C4-2B (cell line): ENCODE results near the gene ACAD10.

Source experiments
- ZFX ChIP-seq: fragments of 450-650 bp; IDR thresholded peaks from 2 replicates; pipeline ENCODE4 v1.6.1; 2017
- TF ChIP-seq, protein P1 (sequence below): fragments of 450-650 bp; conservative IDR thresholded peaks from 2 replicates; pipeline ENCODE4 v1.5.1; 2017; ENCODE audit warnings: mild to moderate bottlenecking

GRCh38 chr12:111753144-111753881 is 67.5 kb downstream of the ACAD10 start:
- TF ChIP-seq, protein P1, sequence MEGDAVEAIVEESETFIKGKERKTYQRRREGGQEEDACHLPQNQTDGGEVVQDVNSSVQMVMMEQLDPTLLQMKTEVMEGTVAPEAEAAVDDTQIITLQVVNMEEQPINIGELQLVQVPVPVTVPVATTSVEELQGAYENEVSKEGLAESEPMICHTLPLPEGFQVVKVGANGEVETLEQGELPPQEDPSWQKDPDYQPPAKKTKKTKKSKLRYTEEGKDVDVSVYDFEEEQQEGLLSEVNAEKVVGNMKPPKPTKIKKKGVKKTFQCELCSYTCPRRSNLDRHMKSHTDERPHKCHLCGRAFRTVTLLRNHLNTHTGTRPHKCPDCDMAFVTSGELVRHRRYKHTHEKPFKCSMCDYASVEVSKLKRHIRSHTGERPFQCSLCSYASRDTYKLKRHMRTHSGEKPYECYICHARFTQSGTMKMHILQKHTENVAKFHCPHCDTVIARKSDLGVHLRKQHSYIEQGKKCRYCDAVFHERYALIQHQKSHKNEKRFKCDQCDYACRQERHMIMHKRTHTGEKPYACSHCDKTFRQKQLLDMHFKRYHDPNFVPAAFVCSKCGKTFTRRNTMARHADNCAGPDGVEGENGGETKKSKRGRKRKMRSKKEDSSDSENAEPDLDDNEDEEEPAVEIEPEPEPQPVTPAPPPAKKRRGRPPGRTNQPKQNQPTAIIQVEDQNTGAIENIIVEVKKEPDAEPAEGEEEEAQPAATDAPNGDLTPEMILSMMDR: peak; percentile 76
- no peak for TF ChIP-seq ZFX
